LNCaP clone FGC (cell line): ENCODE measurements around the gene COMMD6.

Experiments
- DNase-seq: peaks from one replicate; pipeline ENCODE4 v3.0.0-alpha.2; 2011; ENCODE audit warnings: low read depth
- H3K4me3 ChIP-seq: 2 replicates; pipeline ENCODE4 v1.5.1; 2011; ENCODE audit warnings: mild to moderate bottlenecking, low read depth, low read length, control low read depth
- CTCF ChIP-seq: IDR thresholded peaks from 2 replicates; pipeline ENCODE4 v1.5.1; 2012; ENCODE audit warnings: mild to moderate bottlenecking; ENCODE audit not compliant: control insufficient read depth, insufficient read depth; ENCODE audit errors: extremely low read depth

COMMD6 gene

GRCh38 chr13:75530549-75530961, 7.1 kb downstream of the COMMD6 start:
- no peak for DNase-seq
- no peak overlapping the region for H3K4me3 ChIP-seq
- no peak for TF ChIP-seq CTCF

GRCh38 chr13:75521956-75522355, 15.7 kb downstream of the COMMD6 start:
- DNase-seq = no peak
- H3K4me3 ChIP-seq = no peak overlapping the region
- no peak for TF ChIP-seq CTCF

GRCh38 chr13:75518439-75519088, 19.1 kb downstream of the COMMD6 start:
- no peak overlapping the region for H3K4me3 ChIP-seq
- DNase-seq = no peak
- no peak for TF ChIP-seq CTCF

- no peak overlapping the region for H3K4me3 ChIP-seq
Observed at GRCh38 chr13:75514080-75514995, 23.3 kb downstream of the COMMD6 start.

GRCh38 chr13:75513271-75513670, 24.4 kb downstream of the COMMD6 start:
- H3K4me3 ChIP-seq = no peak overlapping the region
- no peak for TF ChIP-seq CTCF
- DNase-seq = no peak

More at GRCh38 chr13:75514080-75514995, 23.3 kb downstream of the COMMD6 start:
- no peak for TF ChIP-seq CTCF
- DNase-seq = no peak

- no peak overlapping the region for H3K4me3 ChIP-seq
- no peak for TF ChIP-seq CTCF
- DNase-seq = no peak
Observed at GRCh38 chr13:75512253-75512652, 25.4 kb downstream of the COMMD6 start.
